Stimulated activated CD8-positive, alpha-beta memory T cell treated with anti-CD3 and anti-CD28 coated beads, Interleukin-15, amount 100 ng/mL, for 1 hour (primary cell): ENCODE results near the gene METTL27.
A peak's percentile ranks its signal among the peaks of the same experiment; 100 is the strongest.
"Not testable (repeated sequence)": the region's sequence is repeated elsewhere in the genome, so short reads cannot be mapped to it uniquely, and the experiment has no call there.

Experiments used
- DNase-seq: peaks from one replicate; pipeline ENCODE4 v3.0.0-alpha.2; 2020; ENCODE audit warnings: low read depth

Gene METTL27

GRCh38 chr7:73817121-73817520 is 25.2 kb downstream of the METTL27 start:
- DNase-seq: no peak

- no peak for DNase-seq
Measured at GRCh38 chr7:73815436-73815835, 26.9 kb downstream of the METTL27 start.

GRCh38 chr7:73812996-73813395 is 29.3 kb downstream of the METTL27 start:
- DNase-seq: no peak

GRCh38 chr7:73811760-73812168 is 30.6 kb downstream of the METTL27 start:
- peak; percentile 28 for DNase-seq

- DNase-seq: no peak
Measured at GRCh38 chr7:73810998-73811360, 31.3 kb downstream of the METTL27 start.

GRCh38 chr7:73809467-73809951 is 32.8 kb downstream of the METTL27 start:
- no peak for DNase-seq

- DNase-seq: no peak
Measured at GRCh38 chr7:73802459-73802858, 39.9 kb downstream of the METTL27 start.

GRCh38 chr7:73801577-73801976 is 40.7 kb downstream of the METTL27 start:
- DNase-seq: no peak

- no peak for DNase-seq
Measured at GRCh38 chr7:73799282-73800141, 42.8 kb downstream of the METTL27 start.

- DNase-seq: not testable (repeated sequence)
Measured at GRCh38 chr7:73797176-73797575, 45.1 kb downstream of the METTL27 start.

- DNase-seq: not testable (repeated sequence)
Measured at GRCh38 chr7:73796656-73797055, 45.7 kb downstream of the METTL27 start.

GRCh38 chr7:73795188-73795587 is 47.1 kb downstream of the METTL27 start:
- DNase-seq: not testable (repeated sequence)

GRCh38 chr7:73791170-73791690 is 51.1 kb downstream of the METTL27 start:
- not testable (repeated sequence) for DNase-seq

GRCh38 chr7:73789051-73789450 is 53.3 kb downstream of the METTL27 start:
- DNase-seq: no peak

GRCh38 chr7:73787786-73788048 is 54.6 kb downstream of the METTL27 start:
- DNase-seq: not testable (repeated sequence)

- no peak for DNase-seq
Measured at GRCh38 chr7:73786588-73786987, 55.7 kb downstream of the METTL27 start.
